ENCODE measurements around the gene DNTTIP2. TPM values are rescaled to one million over a fixed set of nuclear protein-coding genes. Genes with fewer than 3 reads are reported as not detected.
"Not testable (repeated sequence)": the region's sequence is repeated elsewhere in the genome, so short reads cannot be mapped to it uniquely, and the experiment has no call there.

DNTTIP2 gene
- total RNA-seq, 1 experiment from 2014 or later, result 47.8 TPM

- H3K4me2 ChIP-seq (ENCODE audit: low read length), result no peak overlapping the region
- intact Hi-C loops (cut with micrococcal nuclease), result loop anchor here (10.0 kb wide), 3 partner anchors 255 to 535 kb away; partner anchors contain the start of gene DR1
These were observed 39.3 kb downstream of the DNTTIP2 start for GRCh38 chr1:93839753-93840152.

DNA sequence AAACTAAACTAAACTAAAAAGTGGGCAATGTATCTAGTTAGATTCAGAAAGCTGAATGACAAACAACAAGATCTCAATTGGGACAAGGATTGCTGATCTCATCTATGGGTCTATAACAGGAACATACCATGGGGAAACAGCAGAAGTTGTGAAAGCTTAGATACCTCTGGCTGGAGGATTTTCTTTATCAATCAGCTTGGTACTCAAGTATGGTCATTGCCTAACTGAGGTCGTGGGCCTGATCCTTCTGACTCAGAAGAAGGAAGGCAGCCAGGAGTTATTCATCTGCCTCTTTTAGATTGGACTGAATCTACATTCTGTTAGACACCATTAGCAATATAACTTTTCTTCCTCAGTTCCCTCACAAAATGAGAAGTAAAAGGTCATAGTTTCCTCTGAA lies 39.7 kb downstream of the DNTTIP2 start:
- ATAC-seq, result no peak; the same call in 1 of the 2 replicates
- no peak overlapping the region for H3K4me2 ChIP-seq (ENCODE audit: low read length)
- peaks cover 32% of the 10 kb centered on the region for H3K4me1 ChIP-seq (ENCODE audit: insufficient read depth, low read length)
- no peaks in the 10 kb centered on the region for H3K27me3 ChIP-seq (ENCODE audit: low read length)
- ChIA-PET CTCF (no interaction called here), POLR2A (ENCODE audit: unreplicated experiment) (no interaction called here)
- H3K36me3 ChIP-seq (ENCODE audit: low read depth, low read length), result no peaks in the 10 kb centered on the region
- H2AFZ ChIP-seq (ENCODE audit: low read length), result no peak overlapping the region
- H4K20me1 ChIP-seq (ENCODE audit: low read length), result no peaks in the 10 kb centered on the region
- peaks cover 13% of the 10 kb centered on the region for H3K79me2 ChIP-seq (ENCODE audit: low read length)
- BruUV-seq (replicated peaks), result no TSS peak
- intact Hi-C loops (cut with micrococcal nuclease), result no loop called here
- no peaks in the 10 kb centered on the region for H3K9me3 ChIP-seq (ENCODE audit: low read length)
- TF ChIP-seq EZH2phosphoT487 (IDR thresholded peaks at IDR 0.05; ENCODE audit: borderline replicate concordance, low read length), result no peak
- TF ChIP-seq, protein P1, sequence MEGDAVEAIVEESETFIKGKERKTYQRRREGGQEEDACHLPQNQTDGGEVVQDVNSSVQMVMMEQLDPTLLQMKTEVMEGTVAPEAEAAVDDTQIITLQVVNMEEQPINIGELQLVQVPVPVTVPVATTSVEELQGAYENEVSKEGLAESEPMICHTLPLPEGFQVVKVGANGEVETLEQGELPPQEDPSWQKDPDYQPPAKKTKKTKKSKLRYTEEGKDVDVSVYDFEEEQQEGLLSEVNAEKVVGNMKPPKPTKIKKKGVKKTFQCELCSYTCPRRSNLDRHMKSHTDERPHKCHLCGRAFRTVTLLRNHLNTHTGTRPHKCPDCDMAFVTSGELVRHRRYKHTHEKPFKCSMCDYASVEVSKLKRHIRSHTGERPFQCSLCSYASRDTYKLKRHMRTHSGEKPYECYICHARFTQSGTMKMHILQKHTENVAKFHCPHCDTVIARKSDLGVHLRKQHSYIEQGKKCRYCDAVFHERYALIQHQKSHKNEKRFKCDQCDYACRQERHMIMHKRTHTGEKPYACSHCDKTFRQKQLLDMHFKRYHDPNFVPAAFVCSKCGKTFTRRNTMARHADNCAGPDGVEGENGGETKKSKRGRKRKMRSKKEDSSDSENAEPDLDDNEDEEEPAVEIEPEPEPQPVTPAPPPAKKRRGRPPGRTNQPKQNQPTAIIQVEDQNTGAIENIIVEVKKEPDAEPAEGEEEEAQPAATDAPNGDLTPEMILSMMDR (conservative IDR thresholded peaks at IDR 0.05; ENCODE audit: low read depth, low read length), result no peak
- TF ChIP-seq EZH2 (IDR thresholded peaks at IDR 0.05; ENCODE audit: low read length, unreplicated experiment), result no peak
- DNase-seq, result peak; percentile 60
- H3F3A ChIP-seq (ENCODE audit: low read length, unreplicated experiment), result peaks cover 6% of the 10 kb centered on the region
- H3K27ac ChIP-seq (ENCODE audit: low read length), result 0 out of 2 replicates have a peak overlapping the region, but pooled peaks have one; percentile 8
- no peak overlapping the region for H3K9ac ChIP-seq (ENCODE audit: low read length)
- no peaks in the 10 kb centered on the region for H3K9me2 ChIP-seq (replicated peaks; ENCODE audit: low read length)
- no peak overlapping the region for H3K4me3 ChIP-seq (ENCODE audit: low read length)

More at GRCh38 chr1:93839753-93840152, 39.3 kb downstream of the DNTTIP2 start:
- Histone ChIP-seq H3K9me2 (replicated peaks; ENCODE audit: low read length) (no peaks in the 10 kb centered on the region), H3K4me1 (ENCODE audit: insufficient read depth, low read length) (peaks cover 36% of the 10 kb centered on the region), H4K20me1 (ENCODE audit: low read length) (no peaks in the 10 kb centered on the region), H2AFZ (ENCODE audit: low read length) (no peak overlapping the region), H3F3A (ENCODE audit: low read length, unreplicated experiment) (peaks cover 6% of the 10 kb centered on the region), H3K9me3 (ENCODE audit: low read length) (no peaks in the 10 kb centered on the region), H3K79me2 (ENCODE audit: low read length) (peaks cover 18% of the 10 kb centered on the region), H3K9ac (ENCODE audit: low read length) (no peak overlapping the region), H3K27ac (ENCODE audit: low read length) (0 out of 2 replicates have a peak overlapping the region, but pooled peaks have one; percentile 8), H3K27me3 (ENCODE audit: low read length) (no peaks in the 10 kb centered on the region), H3K4me3 (ENCODE audit: low read length) (no peak overlapping the region), H3K36me3 (ENCODE audit: low read depth, low read length) (no peaks in the 10 kb centered on the region)
- ATAC-seq (no peak), DNase-seq (no peak)
- POLR2A ChIA-PET (ENCODE audit: unreplicated experiment), result no interaction called here
- TF ChIP-seq, protein P1 (conservative IDR thresholded peaks at IDR 0.05; ENCODE audit: low read depth, low read length), result no peak
- TF ChIP-seq EZH2phosphoT487 (IDR thresholded peaks at IDR 0.05; ENCODE audit: borderline replicate concordance, low read length) (no peak), EZH2 (IDR thresholded peaks at IDR 0.05; ENCODE audit: low read length, unreplicated experiment) (no peak)
- BruUV-seq (replicated peaks), result no TSS peak
- CTCF ChIA-PET, result no interaction called here

- H3K79me2 ChIP-seq (ENCODE audit: low read length), result no peaks in the 10 kb centered on the region
- ATAC-seq, result no peak
- H2AFZ ChIP-seq (ENCODE audit: low read length), result no peak overlapping the region
- H4K20me1 ChIP-seq (ENCODE audit: low read length), result no peaks in the 10 kb centered on the region
- DNase-seq, result no peak
- TF ChIP-seq, protein P1 (conservative IDR thresholded peaks at IDR 0.05; ENCODE audit: low read depth, low read length), result no peak
- TF ChIP-seq EZH2phosphoT487 (IDR thresholded peaks at IDR 0.05; ENCODE audit: borderline replicate concordance, low read length), result no peak
- no peak for TF ChIP-seq EZH2 (IDR thresholded peaks at IDR 0.05; ENCODE audit: low read length, unreplicated experiment)
- intact Hi-C loops (cut with micrococcal nuclease), result no loop called here
- no TSS peak for BruUV-seq (replicated peaks)
- H3K9ac ChIP-seq (ENCODE audit: low read length), result no peak overlapping the region
- peaks cover 6% of the 10 kb centered on the region for H3F3A ChIP-seq (ENCODE audit: low read length, unreplicated experiment)
- no peaks in the 10 kb centered on the region for H3K9me2 ChIP-seq (replicated peaks; ENCODE audit: low read length)
- H3K36me3 ChIP-seq (ENCODE audit: low read depth, low read length), result peaks cover 2% of the 10 kb centered on the region; the same call in 1 of the 2 replicates
- H3K4me3 ChIP-seq (ENCODE audit: low read length), result no peak overlapping the region
- CTCF ChIA-PET, result no interaction called here
- peaks cover 2% of the 10 kb centered on the region; the same call in 1 of the 2 replicates for H3K9me3 ChIP-seq (ENCODE audit: low read length)
- peaks cover 19% of the 10 kb centered on the region for H3K4me1 ChIP-seq (ENCODE audit: insufficient read depth, low read length)
- no peak overlapping the region for H3K4me2 ChIP-seq (ENCODE audit: low read length)
- POLR2A ChIA-PET (ENCODE audit: unreplicated experiment), result no interaction called here
- no peaks in the 10 kb centered on the region for H3K27me3 ChIP-seq (ENCODE audit: low read length)
- no peak overlapping the region for H3K27ac ChIP-seq (ENCODE audit: low read length)
These were observed 41.0 kb downstream of the DNTTIP2 start for GRCh38 chr1:93837961-93838360.

GRCh38 chr1:93833293-93833692 lies 45.7 kb downstream of the DNTTIP2 start:
- H4K20me1 ChIP-seq (ENCODE audit: low read length); DNase-seq; H3K79me2 ChIP-seq (ENCODE audit: low read length); ATAC-seq; CTCF ChIA-PET; H2AFZ ChIP-seq (ENCODE audit: low read length); H3K9me2 ChIP-seq (replicated peaks; ENCODE audit: low read length); H3K27me3 ChIP-seq (ENCODE audit: low read length); H3K9ac ChIP-seq (ENCODE audit: low read length); intact Hi-C loops (cut with micrococcal nuclease); H3K9me3 ChIP-seq (ENCODE audit: low read length); H3F3A ChIP-seq (ENCODE audit: low read length, unreplicated experiment); H3K4me2 ChIP-seq (ENCODE audit: low read length); H3K4me3 ChIP-seq (ENCODE audit: low read length); H3K4me1 ChIP-seq (ENCODE audit: insufficient read depth, low read length); H3K36me3 ChIP-seq (ENCODE audit: low read depth, low read length); POLR2A ChIA-PET (ENCODE audit: unreplicated experiment); H3K27ac ChIP-seq (ENCODE audit: low read length); BruUV-seq (replicated peaks): not testable (repeated sequence)

Data from PC-3 (cell line).